HG02870 (cell line): ENCODE results near the gene RNU6-9.
A peak's percentile ranks its signal among the peaks of the same experiment; 100 is the strongest.
"Not testable (repeated sequence)": the region's sequence is repeated elsewhere in the genome, so short reads cannot be mapped to it uniquely, and the experiment has no call there.

ENCODE experiments used
- ATAC-seq: cut with Tn5 transposase; IDR thresholded peaks from one replicate; pipeline ENCODE4 v1.9.1; 2021; ENCODE audit warnings: mild to moderate bottlenecking, moderate library complexity; ENCODE audit not compliant: unreplicated experiment

Gene RNU6-9

DNA sequence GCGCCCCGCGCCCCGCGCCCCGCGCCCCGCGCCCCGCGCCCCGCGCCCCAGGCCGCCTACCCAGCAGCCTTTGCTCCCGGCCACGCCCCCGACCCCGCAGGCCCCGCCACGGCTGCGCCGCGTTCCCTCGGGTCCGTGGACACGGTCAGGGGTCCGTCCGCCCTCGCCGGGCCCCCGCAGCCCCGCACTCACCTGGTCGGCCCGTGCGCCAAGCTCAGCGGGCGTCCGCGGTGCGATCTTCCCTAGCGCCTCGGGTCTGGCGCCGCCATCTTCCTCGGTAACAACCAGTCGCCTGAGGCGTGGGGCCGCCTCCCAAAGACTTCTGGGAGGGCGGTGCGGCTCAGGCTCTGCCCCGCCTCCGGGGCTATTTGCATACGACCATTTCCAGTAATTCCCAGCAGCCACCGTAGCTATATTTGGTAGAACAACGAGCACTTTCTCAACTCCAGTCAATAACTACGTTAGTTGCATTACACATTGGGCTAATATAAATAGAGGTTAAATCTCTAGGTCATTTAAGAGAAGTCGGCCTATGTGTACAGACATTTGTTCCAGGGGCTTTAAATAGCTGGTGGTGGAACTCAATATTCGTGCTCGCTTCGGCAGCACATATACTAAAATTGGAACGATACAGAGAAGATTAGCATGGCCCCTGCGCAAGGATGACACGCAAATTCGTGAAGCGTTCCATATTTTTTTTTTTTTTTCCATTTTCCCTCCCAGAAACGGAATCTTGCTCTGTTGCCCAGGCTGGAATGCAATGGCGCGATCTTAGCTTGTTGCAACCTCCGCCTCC lies at the start of gene RNU6-9, which contains the start of gene MED16:
RNU6-9 (plus strand) TSS at position 591 of the 796 bp plus-strand sequence.
MED16 (minus strand) TSS at position 294 of the 796 bp plus-strand sequence. CDS start 2,056 bp downstream, outside the sequence.
- peak; percentile 70 for ATAC-seq

DNA sequence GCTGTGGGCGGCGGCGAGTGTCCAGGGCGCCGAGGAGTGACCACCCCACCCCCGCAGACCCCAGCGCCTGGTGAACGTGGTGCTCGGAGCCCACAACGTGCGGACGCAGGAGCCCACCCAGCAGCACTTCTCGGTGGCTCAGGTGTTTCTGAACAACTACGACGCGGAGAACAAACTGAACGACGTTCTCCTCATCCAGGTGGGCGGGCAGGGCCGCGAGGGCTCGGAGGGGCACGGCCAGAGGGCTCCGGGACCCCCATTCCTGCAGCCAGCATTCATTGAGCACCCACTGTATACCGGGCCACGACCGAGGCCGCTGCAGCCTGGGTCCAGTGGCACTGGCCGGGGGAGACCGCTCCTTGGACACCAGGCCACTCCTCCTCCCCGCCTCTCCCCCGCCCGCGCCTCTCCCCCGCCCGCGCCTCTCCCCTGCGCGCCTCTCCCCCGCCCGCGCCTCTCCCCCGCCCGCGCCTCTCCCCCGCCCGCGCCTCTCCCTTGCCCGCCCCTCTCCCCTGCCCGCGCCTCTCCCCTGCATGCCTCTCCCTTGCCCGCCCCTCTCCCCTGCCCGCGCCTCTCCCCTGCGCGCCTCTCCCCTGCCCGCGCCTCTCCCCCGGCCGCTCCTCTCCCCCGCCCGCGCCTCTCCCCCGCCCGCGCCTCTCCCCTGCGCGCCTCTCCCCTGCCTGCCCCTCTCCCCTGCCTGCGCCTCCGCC lies 49.3 kb upstream of the RNU6-9 start:
- ATAC-seq: no peak

DNA sequence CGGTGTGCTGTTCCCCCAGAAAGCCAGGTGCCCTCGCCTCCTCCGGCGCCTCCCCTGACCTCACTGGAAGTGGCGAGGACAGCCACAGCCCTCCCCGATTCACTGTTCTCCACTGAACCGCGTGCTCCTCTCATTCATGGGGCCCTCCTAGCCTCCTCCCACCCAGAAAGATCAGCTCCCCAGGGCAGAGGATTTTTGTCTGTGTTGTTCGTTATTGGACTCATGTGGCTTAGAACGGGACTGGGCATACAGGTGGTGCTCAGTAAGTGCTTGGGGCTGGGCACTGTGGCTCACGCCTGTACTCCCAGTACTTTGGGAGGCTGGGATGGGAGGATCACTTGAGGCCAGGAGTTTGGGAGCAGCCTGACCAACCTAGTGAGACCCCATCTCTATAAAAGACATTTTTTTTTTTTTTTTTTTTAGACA lies 48.7 kb upstream of the RNU6-9 start:
- ATAC-seq: no peak

DNA sequence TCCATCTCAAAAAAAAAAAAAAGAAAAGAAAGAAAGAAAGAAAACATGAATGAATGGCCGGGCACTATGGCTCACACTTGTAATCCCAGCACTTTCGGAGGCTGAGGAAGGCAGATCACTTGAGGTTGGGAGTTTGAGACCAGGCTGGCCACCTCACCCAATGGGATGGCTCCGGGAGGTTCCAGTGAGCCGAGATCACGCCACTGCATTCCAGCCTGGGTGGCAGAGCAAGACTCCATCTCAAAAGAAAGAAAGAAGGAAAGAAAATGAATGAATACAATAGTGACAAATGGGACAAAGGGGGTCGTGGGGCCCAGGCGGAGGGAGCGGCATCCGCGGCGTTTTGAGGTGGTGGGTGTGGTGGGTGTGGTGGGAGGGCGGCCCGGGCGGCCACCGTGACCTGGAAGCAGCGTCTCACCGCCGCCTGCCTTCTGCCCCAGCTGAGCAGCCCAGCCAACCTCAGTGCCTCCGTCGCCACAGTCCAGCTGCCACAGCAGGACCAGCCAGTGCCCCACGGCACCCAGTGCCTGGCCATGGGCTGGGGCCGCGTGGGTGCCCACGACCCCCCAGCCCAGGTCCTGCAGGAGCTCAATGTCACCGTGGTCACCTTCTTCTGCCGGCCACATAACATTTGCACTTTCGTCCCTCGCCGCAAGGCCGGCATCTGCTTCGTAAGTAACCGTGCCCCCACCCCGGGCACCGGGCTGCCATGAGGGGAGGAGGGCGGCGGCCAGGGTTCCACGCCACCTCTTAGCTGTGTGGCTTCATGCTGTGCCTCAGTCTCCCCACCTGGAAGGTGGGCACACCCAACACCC lies 47.4 kb upstream of the RNU6-9 start:
- no peak for ATAC-seq

DNA sequence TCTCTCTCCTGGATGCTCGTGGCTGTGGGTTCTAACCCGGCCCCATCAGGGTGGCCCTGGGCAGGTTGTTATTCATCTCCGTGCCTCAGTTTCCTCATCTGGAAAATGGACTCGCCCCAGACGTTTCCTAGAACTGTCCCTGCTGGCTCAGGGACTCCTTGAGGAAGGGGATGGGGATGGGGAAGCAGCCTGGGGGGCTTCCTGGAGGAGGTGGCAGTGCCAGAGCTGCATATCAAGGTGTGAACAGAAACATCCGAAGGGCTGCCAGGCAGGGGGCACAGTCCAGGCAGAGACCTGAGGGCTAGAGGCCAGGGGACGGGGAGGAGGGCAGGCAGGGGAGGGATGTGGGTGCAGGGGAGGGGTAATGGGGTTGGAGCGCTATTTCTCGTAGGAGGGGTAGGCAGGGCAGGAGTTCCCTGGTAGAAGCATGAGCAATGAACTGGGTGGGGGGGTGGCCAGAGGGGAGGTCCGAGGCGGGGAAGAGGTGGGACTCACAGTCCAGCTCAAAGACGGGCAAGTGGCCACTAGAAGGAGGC lies 44.8 kb upstream of the RNU6-9 start:
- no peak for ATAC-seq

DNA sequence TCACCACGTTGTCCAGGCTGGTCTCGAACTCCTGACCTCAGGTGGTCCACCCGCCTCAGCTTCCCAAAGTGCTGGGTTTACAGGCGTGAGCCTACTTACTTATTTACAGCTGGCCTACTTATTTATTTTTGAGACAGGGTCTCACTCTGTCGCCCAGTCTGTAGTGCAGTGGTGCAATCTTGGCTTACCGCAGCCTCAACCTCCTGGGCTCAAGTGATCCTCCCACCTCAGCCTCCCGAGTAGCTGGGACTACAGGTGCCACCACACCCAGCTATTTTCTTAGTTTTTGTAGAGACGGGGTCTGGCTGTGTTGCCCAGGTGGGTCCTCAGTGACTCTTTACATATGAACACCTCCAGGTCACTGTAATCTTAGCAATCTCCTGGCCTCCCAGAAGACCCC lies 44.1 kb upstream of the RNU6-9 start:
- not testable (repeated sequence) for ATAC-seq

DNA sequence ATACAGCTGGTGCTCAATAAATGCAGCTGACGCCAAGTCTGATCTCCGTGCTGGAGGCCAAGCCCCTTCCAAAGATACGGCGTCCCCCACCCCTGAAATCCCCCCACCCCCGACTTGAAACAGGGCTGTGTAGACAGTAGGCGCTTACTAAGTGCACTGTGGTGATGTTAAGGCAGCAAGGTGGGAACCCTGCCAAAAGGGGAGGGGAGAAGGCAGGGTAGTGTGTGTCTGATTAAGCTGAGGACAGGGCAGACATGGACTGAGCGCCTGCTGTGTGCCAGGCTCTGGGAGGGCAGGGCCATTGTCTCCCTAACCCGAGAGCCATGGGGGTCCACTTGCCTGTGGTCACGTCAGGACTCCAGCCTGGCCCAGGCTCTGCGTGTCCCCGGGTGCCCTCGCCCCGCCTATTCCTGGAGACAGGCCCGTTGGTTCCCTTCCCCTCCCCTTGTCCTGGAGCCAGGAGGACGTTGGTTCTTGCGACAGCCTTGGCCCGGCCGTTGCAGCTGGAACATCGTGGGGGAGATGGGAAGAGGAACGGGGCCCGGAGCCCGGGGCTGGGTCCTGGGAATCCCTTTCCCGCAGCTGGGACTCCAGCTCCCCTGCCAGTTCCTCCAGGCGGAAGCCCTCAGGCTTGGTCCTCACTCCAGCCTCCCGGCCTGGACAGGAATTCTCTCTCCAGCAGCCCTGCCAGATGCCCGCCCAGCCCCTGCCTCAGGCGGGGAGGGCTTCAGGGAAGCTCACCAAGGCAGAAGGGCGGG lies 42.9 kb upstream of the RNU6-9 start:
- ATAC-seq: no peak

DNA sequence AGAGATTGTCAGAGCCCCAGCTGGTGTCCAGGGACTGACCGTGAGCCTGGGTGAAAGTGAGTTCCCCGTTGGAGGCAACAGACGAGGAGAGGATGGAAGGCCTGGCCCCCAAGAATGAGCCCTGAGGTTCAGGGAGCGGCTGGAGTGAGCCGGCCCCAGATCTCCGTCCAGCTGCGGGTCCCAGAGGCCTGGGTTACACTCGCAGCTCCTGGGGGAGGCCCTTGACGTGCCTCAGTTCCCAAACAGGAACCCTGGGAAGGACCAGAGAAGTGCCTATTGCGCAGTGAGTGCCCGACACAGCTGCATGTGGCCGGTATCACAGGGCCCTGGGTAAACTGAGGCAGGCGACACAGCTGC lies 42.3 kb upstream of the RNU6-9 start:
- ATAC-seq: no peak

DNA sequence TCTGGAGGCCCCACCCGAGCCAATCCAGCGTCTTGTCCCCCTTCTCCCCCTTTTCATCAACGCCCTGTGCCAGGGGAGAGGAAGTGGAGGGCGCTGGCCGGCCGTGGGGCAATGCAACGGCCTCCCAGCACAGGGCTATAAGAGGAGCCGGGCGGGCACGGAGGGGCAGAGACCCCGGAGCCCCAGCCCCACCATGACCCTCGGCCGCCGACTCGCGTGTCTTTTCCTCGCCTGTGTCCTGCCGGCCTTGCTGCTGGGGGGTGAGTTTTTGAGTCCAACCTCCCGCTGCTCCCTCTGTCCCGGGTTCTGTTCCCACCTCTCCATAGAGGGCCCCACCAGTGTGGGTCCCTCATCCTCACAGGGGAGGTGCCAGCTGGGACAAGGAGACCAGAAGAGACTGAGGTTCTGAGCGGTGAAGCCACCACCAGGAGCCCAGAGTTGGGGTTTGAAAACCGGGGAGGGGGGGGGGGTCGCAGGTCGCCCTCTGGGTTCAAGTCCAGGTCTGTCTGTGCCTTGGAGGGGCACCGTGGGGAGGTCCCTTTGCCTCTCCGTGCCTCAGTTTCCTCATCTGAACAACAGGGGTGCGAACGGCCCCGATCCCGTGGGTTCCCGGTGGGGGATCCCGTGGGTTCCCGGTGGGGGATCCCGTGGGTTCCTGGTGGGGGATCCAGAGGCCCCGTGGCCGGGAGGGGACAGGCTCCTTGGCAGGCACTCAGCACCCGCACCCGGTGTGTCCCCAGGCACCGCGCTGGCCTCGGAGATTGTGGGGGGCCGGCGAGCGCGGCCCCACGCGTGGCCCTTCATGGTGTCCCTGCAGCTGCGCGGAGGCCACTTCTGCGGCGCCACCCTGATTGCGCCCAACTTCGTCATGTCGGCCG lies 40.9 kb upstream of the RNU6-9 start, which contains the start of gene ELANE:
ELANE (plus strand) TSS at position 168 of the 878 bp plus-strand sequence; CDS start at position 194, 26 bp downstream.
- ATAC-seq: no peak

DNA sequence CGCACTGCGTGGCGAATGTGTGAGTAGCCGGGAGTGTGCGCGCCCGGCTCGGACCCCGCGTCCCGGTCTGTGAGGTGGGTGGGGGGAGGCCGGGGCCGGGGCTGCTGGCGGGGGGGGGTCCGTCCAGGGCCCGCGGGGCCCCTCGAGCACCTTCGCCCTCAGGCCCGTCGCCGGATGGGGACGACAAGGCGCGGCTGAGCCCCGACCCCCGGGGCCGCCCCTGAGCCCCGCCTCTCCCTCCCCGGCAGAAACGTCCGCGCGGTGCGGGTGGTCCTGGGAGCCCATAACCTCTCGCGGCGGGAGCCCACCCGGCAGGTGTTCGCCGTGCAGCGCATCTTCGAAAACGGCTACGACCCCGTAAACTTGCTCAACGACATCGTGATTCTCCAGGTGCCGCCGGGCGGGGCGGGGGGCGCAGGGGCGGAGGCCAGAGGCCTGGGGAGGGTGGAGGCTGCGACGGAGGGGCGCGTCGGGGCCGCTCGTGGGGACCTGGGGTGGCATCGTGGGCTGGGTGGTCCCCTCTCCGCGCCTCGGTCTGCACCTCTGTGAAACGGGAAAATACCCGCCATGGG lies 40.2 kb upstream of the RNU6-9 start:
- no peak for ATAC-seq

DNA sequence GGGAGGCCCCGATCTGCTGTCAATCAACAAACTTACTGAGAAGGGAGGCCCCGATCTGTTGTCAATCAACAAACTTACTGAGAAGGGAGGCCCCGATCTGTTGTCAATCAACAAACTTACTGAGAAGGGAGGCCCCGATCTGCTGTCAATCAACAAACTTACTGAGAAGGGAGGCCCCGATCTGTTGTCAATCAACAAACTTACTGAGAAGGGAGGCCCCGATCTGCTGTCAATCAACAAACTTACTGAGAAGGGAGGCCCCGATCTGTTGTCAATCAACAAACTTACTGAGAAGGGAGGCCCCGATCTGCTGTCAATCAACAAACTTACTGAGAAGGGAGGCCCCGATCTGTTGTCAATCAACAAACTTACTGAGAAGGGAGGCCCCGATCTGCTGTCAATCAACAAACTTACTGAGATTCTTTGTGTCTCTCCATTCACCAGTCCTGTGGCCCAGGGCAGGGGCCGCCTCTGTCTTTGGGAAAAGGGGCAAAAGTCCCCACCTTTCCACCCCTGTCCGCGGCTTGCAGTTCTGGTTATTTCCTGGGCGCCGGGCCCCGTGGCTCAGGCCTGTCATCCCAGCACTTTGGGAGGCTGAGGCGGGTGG lies 39.6 kb upstream of the RNU6-9 start:
- ATAC-seq: not testable (repeated sequence)

DNA sequence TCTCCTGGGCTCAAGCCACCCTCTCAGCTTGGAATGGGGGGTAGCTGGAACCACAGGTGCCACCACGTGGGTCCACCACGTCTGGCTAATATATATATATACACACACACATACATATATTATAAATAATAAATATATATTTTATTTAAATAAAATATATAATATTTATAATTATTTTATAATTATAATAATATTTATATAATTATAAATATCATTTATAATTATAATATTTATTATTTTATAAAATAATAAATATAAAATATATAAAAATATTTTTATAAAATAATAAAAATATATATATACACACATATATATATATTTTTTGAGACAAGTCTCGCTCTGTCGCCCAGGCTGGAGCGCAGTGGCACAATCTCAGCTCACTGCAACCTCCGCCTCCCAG lies 38.7 kb upstream of the RNU6-9 start:
- ATAC-seq: no peak

DNA sequence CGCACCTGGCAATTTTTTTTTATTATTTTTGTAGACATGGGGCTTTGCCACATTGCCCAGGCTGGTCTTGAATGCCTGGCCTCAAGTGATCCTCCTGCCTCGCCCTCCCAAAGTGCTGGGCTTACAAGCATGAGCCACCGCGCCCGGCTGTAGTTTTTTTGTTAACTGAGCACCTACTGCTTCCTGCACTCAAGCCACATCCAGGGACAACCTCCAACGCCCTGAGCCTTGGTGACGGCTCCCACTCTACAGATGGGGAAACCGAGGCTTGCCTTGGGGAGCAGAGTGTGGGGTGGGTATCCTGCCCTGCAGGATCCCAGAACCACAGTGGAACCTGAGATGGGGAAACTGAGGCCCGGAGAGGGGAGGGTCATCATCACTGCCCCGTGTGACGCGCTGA lies 38.1 kb upstream of the RNU6-9 start:
- no peak for ATAC-seq

DNA sequence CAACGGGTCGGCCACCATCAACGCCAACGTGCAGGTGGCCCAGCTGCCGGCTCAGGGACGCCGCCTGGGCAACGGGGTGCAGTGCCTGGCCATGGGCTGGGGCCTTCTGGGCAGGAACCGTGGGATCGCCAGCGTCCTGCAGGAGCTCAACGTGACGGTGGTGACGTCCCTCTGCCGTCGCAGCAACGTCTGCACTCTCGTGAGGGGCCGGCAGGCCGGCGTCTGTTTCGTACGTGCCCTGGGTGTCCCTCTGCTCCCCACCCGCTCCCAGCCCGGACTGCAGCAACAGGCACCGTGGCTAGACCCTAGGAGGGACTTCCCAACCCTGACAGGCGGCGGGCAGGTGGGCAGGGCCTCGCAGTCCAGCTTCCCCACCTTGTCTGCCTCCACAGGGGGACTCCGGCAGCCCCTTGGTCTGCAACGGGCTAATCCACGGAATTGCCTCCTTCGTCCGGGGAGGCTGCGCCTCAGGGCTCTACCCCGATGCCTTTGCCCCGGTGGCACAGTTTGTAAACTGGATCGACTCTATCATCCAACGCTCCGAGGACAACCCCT lies 37.6 kb upstream of the RNU6-9 start:
- no peak for ATAC-seq

DNA sequence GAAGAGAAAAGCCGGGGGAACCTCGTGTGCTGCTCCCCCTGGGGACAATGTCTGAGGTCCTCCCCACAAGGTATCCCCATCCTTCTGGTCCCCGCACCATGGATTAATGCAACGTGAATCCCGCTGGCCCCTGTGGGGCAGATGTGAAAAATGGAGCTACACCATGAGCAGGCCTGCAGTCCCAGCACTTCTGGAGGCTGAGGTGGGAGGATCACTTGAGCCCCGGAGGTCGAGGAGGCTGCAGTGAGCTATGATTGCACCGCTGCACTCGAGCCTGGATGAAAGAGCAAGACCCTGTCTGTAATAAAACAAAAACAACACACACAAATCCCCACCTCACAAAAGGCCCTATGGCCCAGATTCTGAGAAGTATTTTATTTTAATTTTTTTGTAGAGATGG lies 35.0 kb upstream of the RNU6-9 start:
- ATAC-seq: no peak

DNA sequence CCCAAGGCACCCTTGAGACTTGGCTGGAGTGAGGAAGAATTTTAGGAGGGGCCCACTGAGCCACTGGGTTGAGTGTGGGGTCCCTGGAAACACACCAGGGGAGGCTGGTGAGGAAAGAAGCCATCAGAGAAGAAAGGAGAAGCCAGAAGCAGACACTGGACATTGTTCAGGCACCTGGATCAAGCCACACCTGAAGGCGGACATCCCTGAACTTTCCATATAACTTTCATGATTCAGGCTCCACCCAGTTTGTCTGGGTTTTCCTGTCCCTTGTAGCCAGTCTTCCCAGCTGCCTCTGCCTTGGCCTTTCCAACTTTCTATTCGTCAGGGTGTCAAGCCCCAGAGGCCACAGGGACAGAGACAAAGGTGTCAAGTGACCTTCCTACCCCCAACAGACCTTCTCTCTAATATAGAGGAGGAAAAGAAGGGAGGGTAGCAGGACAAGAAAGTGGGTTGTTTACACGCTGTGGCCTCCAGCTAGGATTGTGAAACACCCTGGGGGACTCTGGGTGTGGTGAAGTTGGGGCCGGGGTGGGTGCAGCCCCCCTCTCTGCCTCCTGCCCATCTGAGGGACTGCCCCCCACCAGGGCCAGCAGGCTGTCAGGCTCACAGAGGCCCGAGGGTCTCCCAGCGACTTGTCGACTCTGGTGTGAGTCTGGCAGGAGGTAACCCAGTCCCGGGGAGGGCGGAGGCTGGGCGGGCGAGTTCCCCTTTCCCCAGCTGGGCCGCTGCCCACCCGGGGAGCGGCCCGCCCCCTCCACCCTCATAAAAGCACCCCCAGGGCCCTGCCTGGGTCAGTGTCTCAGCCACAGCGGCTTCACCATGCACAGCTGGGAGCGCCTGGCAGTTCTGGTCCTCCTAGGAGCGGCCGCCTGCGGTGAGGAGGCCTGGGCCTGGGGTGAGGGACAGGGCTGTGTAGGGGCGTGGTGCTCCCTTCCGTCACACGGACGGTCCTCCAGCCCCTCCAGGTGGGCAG lies 34.1 kb upstream of the RNU6-9 start, which contains the start of gene CFD:
CFD (plus strand) TSS at position 797 of the 976 bp plus-strand sequence; CDS start at position 823, 26 bp downstream.
- ATAC-seq: no peak
